Inflammatory macrophage treated with lipopolysaccharide for 1 hour (primary cell): ENCODE data around the gene PKMYT1.

Experiments
- DNase-seq, 2 donors: peaks; one replicate each; pipeline ENCODE4 v3.0.0-alpha.2; 2020 to 2022

PKMYT1 gene

GRCh38 chr16:2992383-2993081, 12.3 kb upstream of the PKMYT1 start:
- DNase-seq, result no peak

- DNase-seq, result no peak
Measured at GRCh38 chr16:2991566-2992261, 11.5 kb upstream of the PKMYT1 start.

- no peak for DNase-seq
Measured at GRCh38 chr16:2990891-2991290, 10.6 kb upstream of the PKMYT1 start.

- no peak for DNase-seq
Measured at GRCh38 chr16:2988590-2989099, 8.4 kb upstream of the PKMYT1 start.

- DNase-seq, result no peak
Measured at GRCh38 chr16:2987833-2988232, 7.6 kb upstream of the PKMYT1 start.

- no peak for DNase-seq
Measured at GRCh38 chr16:2987286-2987685, 7.0 kb upstream of the PKMYT1 start.

GRCh38 chr16:2986623-2987188, 6.5 kb upstream of the PKMYT1 start:
- no peak for DNase-seq

GRCh38 chr16:2985893-2986355, 5.7 kb upstream of the PKMYT1 start:
- DNase-seq, result no peak

- no peak for DNase-seq
Measured at GRCh38 chr16:2985462-2985861, 5.2 kb upstream of the PKMYT1 start.

GRCh38 chr16:2983706-2984136, 3.5 kb upstream of the PKMYT1 start:
- DNase-seq, result peak; percentile 60 to 86

GRCh38 chr16:2982402-2982801, 2.2 kb upstream of the PKMYT1 start:
- no peak for DNase-seq

- DNase-seq, result no peak
Measured at GRCh38 chr16:2981899-2982250, 1.6 kb upstream of the PKMYT1 start.

GRCh38 chr16:2981177-2981898, 1.1 kb upstream of the PKMYT1 start:
- no peak for DNase-seq

GRCh38 chr16:2979669-2980226, 498 bp downstream of the PKMYT1 start:
- peak; percentile 47 to 85 for DNase-seq

GRCh38 chr16:2977440-2977839, 2.8 kb downstream of the PKMYT1 start:
- DNase-seq, result no peak

- DNase-seq, result no peak
Measured at GRCh38 chr16:2976673-2977072, 3.6 kb downstream of the PKMYT1 start.

- no peak for DNase-seq
Measured at GRCh38 chr16:2976201-2976600, 4.0 kb downstream of the PKMYT1 start.

GRCh38 chr16:2975161-2975795, 5.0 kb downstream of the PKMYT1 start:
- DNase-seq, result no peak

GRCh38 chr16:2974319-2975056, 5.8 kb downstream of the PKMYT1 start:
- DNase-seq, result no peak

GRCh38 chr16:2973605-2974318, 6.5 kb downstream of the PKMYT1 start:
- DNase-seq, result no peak

- no peak for DNase-seq
Measured at GRCh38 chr16:2973093-2973492, 7.2 kb downstream of the PKMYT1 start.
